Ectodermal cell (in vitro differentiated cells): ENCODE results near the gene PPP4R4. TPM values are rescaled to one million over a fixed set of nuclear protein-coding genes. Genes with fewer than 3 reads are reported as not detected.

ENCODE experiments used
- H3K27ac ChIP-seq: 2 replicates; pipeline ENCODE4 v1.7.0; 2013; ENCODE audit warnings: mild to moderate bottlenecking, low read depth, low read length; ENCODE audit not compliant: insufficient read depth, poor library complexity, severe bottlenecking
- H3K27me3 ChIP-seq: 2 replicates; pipeline ENCODE4 v1.7.0; 2013; ENCODE audit warnings: mild to moderate bottlenecking, low read length; ENCODE audit not compliant: insufficient read depth, control insufficient read depth, poor library complexity, severe bottlenecking
- H3K36me3 ChIP-seq: one replicate; pipeline ENCODE4 v1.7.0; 2013; ENCODE audit warnings: low read length; ENCODE audit not compliant: control insufficient read depth, insufficient read depth
- H3K4me1 ChIP-seq: one replicate; pipeline ENCODE4 v1.7.0; 2013; ENCODE audit warnings: low read length; ENCODE audit not compliant: control insufficient read depth, insufficient read depth
- H3K4me3 ChIP-seq: 2 replicates; pipeline ENCODE4 v1.7.0; 2013; ENCODE audit warnings: low read depth, low read length, control low read depth; ENCODE audit not compliant: insufficient read depth
- H3K9me3 ChIP-seq: 2 replicates; pipeline ENCODE4 v1.7.0; 2013; ENCODE audit warnings: mild to moderate bottlenecking, low read length, moderate library complexity; ENCODE audit not compliant: control insufficient read depth
- WGBS, 2 experiments: methylation state at CpG; one replicate each; pipeline ENCODE4 v1.1.7; 2013; ENCODE audit warnings: missing lambda C conversion rate in 2 of 2; 5-methylcytosine and 5-hydroxymethylcytosine counted together
- polyA plus RNA-seq, 4 experiments: library from polyadenylated mRNA; stranded (reverse); fragments of 50-300 nt; gene quantifications; one replicate each; pipeline ENCODE4 v1.2.3, GENCODE V29; 2013

Gene PPP4R4
- 9.3 TPM for polyA plus RNA-seq (2013, experiment 1 of 4)
- 8.3 TPM for polyA plus RNA-seq (2013, experiment 2 of 4)
- 8.6 TPM for polyA plus RNA-seq (2013, experiment 3 of 4)
- 9.8 TPM for polyA plus RNA-seq (2013, experiment 4 of 4)

DNA sequence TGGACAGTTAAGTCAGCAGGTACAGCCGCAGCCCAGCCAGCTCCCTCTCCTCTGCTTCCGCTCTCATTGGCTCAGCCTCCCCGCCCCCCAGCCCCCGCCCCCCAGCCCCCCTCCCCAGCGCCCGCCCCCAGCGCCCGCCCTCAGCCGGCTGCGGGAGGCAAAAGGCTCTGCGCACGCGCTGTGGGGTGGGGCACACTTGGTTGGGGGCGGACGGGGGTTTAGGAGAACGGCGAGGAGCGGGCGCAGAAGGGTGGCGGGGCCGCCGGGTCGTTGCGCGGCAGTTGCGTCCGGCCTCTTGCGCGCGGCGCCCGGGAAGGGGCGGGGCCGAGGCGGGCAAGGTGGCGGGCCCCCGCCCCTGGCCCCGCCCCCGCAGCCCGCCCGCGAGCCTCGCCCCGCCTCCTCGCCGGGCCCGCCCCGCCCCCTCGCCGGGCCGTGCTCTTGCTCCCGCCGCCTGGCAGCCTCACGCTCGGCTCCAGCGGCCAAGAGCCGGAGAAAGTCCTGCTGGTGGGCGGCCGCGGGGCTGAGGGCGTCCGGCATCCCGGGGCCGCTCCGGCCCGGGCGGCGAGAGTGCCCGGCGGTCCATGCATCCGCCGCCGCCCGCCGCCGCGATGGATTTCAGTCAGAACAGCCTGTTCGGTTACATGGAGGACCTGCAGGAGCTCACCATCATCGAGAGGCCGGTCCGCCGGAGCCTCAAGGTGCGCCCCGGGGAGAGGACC is at the start of gene PPP4R4:
Gene PPP4R4 (plus strand): TSS at position 438 of the 719 bp plus-strand sequence. CDS start 144 bp downstream, at position 582.
- H3K27me3 ChIP-seq: peaks cover 35% of the 10 kb centered on the region
- H3K36me3 ChIP-seq: no peaks in the 10 kb centered on the region
- H3K9me3 ChIP-seq: no peaks in the 10 kb centered on the region
- H3K4me1 ChIP-seq: peaks cover 8% of the 10 kb centered on the region
- peak within 1 kb of the TSS; percentile 75 for H3K27ac ChIP-seq
- peak within 1 kb of the TSS; percentile 72 for H3K4me3 ChIP-seq
- WGBS, 2 experiments: 0% methylated on average over 77 to 78 of the region's 84 CpGs

DNA sequence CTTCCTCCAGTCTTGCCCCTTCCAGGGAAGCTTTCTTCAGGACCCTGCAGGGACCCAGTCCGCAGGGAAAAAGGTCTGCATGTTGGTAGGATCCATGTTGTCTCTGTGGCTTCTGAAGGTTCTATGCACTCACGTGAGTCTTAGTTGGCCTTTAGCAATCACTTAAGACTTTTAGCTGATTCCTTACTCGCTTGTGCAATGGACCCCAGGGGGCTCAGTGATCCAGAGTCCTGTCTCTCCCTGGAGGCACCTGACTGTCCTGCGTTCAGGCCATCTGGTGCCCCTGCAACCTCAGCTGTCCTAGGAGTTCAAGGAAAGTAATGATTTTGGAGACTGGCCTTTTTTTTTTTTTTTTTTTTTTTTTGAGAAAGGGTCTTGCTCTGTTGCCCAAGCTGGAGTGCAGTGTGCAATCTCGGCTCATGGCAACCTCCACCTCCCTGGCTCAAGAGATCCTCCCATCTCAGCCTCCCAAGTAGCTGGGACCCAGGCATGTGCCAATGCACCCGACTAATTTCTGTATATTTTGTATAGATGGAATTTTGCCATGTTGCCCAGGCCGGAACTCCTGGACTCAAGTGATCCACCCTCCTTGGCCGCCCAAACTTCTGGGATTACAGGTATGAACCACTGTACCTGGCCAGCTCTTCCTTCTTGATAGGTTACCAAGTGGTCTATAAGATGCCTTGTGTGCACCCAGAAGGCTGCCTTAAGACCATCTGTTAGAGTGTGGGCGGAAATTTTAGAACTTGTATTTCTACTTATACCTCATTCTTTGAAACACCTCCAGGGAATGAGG is 49.3 kb upstream of the PPP4R4 start:
- H3K27me3 ChIP-seq: no peaks in the 10 kb centered on the region
- H3K4me3 ChIP-seq: no peak overlapping the region
- WGBS, 2 experiments: 91 to 94% methylated on average over 8 of the region's 9 CpGs
- peaks cover 3% of the 10 kb centered on the region for H3K4me1 ChIP-seq
- no peaks in the 10 kb centered on the region for H3K36me3 ChIP-seq
- H3K27ac ChIP-seq: no peak overlapping the region
- no peaks in the 10 kb centered on the region for H3K9me3 ChIP-seq

GRCh38 chr14:94125659-94126418 is 48.3 kb upstream of the PPP4R4 start:
- no peaks in the 10 kb centered on the region for H3K27me3 ChIP-seq
- 92 to 96% methylated on average over 6 of the region's 6 CpGs for WGBS, 2 experiments

DNA sequence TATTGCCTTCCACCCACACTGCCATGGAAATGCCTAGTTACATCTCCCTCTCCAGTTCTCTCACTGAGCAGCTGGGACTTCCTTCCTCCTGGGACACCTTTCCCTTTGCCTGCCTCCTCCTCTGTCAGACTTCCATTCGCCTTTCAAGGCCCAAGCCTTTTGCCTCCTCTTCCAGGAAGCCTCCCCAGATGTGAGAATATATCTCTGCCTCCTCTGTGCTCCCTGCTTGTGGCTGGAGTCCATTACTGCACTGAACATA is 47.8 kb upstream of the PPP4R4 start:
- Histone ChIP-seq H3K36me3 (no peaks in the 10 kb centered on the region), H3K4me3 (no peak overlapping the region), H3K27ac (no peak overlapping the region), H3K9me3 (no peaks in the 10 kb centered on the region), H3K4me1 (peaks cover 3% of the 10 kb centered on the region), H3K27me3 (no peaks in the 10 kb centered on the region)
- WGBS, 2 experiments: 78 to 79% methylated on average over 1 of the region's 1 CpG

More at GRCh38 chr14:94125659-94126418, 48.3 kb upstream of the PPP4R4 start:
- Histone ChIP-seq H3K4me3 (no peak overlapping the region), H3K4me1 (peaks cover 3% of the 10 kb centered on the region), H3K27ac (no peak overlapping the region), H3K36me3 (no peaks in the 10 kb centered on the region), H3K9me3 (no peaks in the 10 kb centered on the region)

DNA sequence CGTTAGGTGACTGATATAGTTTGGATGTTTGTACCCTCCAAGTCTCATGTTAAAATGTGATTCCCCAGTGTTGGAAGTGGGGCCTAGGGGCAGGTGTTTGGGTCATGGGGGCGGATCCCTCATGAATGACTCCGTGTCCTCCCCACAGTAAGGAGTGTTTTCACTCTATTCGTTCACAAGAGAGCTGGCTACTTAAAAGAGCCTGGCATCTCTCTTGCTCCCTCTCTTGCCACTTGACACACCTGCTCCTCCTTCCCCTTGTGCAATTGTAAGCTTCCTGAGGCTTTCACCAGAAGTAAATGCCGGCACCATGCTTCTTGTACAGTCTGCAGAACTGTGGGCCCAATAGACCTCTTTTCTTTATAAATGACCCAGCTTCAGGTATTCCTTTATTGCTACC is 47.3 kb upstream of the PPP4R4 start:
- no peaks in the 10 kb centered on the region for H3K9me3 ChIP-seq
- no peaks in the 10 kb centered on the region for H3K27me3 ChIP-seq
- no peak overlapping the region for H3K27ac ChIP-seq
- H3K4me3 ChIP-seq: no peak overlapping the region
- 86 to 88% methylated on average over 5 of the region's 5 CpGs for WGBS, 2 experiments
- peaks cover 3% of the 10 kb centered on the region for H3K4me1 ChIP-seq
- no peaks in the 10 kb centered on the region for H3K36me3 ChIP-seq

DNA sequence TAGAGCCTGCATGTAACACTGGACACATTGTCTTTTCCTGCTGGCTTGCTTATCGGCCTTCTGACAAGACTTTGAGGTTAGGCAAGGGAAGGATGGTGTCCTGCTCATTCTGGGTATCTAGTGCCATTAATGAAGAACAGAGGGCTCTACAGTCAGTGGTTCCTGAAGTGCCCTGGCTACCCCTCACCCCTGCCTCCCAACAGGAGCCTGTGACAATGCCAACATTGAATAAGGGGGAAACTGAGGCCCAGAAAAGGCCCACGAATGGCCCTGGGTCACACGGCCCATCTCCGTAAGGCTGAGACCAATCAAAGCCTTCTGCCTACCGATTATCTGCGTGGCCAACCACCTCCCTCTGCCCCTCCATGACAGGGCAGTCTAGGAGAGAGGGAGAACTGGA is 46.8 kb upstream of the PPP4R4 start:
- no peaks in the 10 kb centered on the region for H3K36me3 ChIP-seq
- no peak overlapping the region for H3K4me3 ChIP-seq
- H3K9me3 ChIP-seq: no peaks in the 10 kb centered on the region
- H3K27ac ChIP-seq: no peak overlapping the region
- 96 to 97% methylated on average over 6 of the region's 6 CpGs for WGBS, 2 experiments
- peaks cover 3% of the 10 kb centered on the region for H3K4me1 ChIP-seq
- no peaks in the 10 kb centered on the region for H3K27me3 ChIP-seq

- peak overlapping the region; percentile 53 for H3K4me3 ChIP-seq
- H3K27me3 ChIP-seq: no peaks in the 10 kb centered on the region
- no peaks in the 10 kb centered on the region for H3K36me3 ChIP-seq
- no peak overlapping the region for H3K27ac ChIP-seq
- H3K4me1 ChIP-seq: peaks cover 3% of the 10 kb centered on the region
- 84 to 87% methylated on average over 14 of the region's 14 CpGs for WGBS, 2 experiments
- H3K9me3 ChIP-seq: no peaks in the 10 kb centered on the region
Observed at GRCh38 chr14:94128216-94128839, 45.8 kb upstream of the PPP4R4 start.

DNA sequence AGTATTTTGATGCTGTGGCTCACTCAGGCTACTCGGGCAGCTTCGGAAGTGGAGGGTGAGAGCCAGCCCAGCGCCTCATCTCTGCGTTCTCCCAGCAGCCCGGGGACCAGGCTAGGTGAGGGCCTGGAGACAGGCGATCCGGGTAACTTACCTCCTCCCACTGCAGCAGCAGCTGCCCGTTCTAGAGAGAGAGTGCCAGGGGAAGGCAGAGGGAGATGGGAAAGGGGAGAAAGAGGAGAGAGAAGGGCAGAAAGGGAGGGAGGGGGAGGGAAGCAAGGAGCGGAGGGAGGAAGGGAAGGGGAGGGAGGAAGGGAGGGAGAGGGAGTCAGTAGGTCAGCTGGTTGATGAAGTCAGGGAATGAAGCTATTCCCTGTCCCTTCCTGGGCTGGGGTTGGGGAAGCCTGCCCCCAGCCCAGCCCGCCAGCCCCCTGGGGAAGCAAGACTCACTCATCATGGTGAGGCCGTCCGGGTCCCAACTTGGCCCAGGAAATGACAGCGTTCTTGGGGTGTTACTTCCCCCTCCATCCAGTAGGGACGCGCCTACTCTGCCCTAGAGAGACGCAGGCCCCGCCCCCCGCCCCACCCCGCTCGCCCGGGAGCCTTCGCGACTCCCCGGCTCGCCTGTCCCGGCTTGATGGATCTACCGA is 44.9 kb upstream of the PPP4R4 start, which contains the start of gene IFI27L2:
Gene IFI27L2 (minus strand): TSS at position 494 of the 647 bp plus-strand sequence. CDS start 40 bp downstream, at position 454.
- H3K36me3 ChIP-seq: no peaks in the 10 kb centered on the region
- peak within 1 kb of the TSS; percentile 53 for H3K27ac ChIP-seq
- H3K27me3 ChIP-seq: no peaks in the 10 kb centered on the region
- peaks cover 3% of the 10 kb centered on the region for H3K4me1 ChIP-seq
- peak within 1 kb of the TSS; percentile 53 for H3K4me3 ChIP-seq
- no peaks in the 10 kb centered on the region for H3K9me3 ChIP-seq
- 1 to 2% methylated on average over 27 of the region's 27 CpGs for WGBS, 2 experiments

- peak overlapping the region; percentile 53 for H3K27ac ChIP-seq
- H3K4me1 ChIP-seq: peaks cover 3% of the 10 kb centered on the region
- H3K27me3 ChIP-seq: no peaks in the 10 kb centered on the region
- 2 to 3% methylated on average over 10 to 12 of the region's 12 CpGs for WGBS, 2 experiments
- peak overlapping the region; percentile 53 for H3K4me3 ChIP-seq
- H3K36me3 ChIP-seq: no peaks in the 10 kb centered on the region
- no peaks in the 10 kb centered on the region for H3K9me3 ChIP-seq
Observed at GRCh38 chr14:94129758-94130414, 44.2 kb upstream of the PPP4R4 start.
